ENCODE measurements around the gene WDFY4.

WDFY4 gene

DNA sequence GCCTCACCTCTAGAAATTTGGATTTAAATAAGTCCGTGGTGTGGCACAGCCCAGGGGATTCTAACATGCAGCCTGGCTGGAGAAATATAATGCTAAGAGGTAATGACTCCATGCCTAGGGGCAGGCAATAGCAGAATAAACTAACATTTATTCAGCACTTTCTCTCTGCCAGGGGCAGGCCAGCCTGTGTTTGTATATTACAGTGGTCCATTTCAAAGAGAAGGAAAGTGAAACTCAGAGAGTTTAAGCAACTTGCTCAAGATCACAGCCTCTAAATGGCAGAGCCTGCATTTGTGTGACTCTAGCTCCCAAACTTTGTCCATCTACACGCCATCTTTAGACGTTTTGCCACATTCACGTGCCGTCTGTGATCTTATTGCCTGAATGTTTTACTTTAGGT lies 261.7 kb downstream of the WDFY4 start:
- no peak for TF ChIP-seq Cebpa-rat (IDR thresholded peaks at IDR 0.05)
- no peaks in the 10 kb centered on the region for H4K20me1 ChIP-seq
- no peak overlapping the region for H3K27ac ChIP-seq
- no peak overlapping the region for H3K4me2 ChIP-seq
- no peak overlapping the region for H3K9ac ChIP-seq
- H3K9me3 ChIP-seq = no peaks in the 10 kb centered on the region
- H3K36me3 ChIP-seq = no peaks in the 10 kb centered on the region
- no peaks in the 10 kb centered on the region for H3K4me1 ChIP-seq
- no peaks in the 10 kb centered on the region for H3K27me3 ChIP-seq
- no peak overlapping the region for H3K4me3 ChIP-seq

DNA sequence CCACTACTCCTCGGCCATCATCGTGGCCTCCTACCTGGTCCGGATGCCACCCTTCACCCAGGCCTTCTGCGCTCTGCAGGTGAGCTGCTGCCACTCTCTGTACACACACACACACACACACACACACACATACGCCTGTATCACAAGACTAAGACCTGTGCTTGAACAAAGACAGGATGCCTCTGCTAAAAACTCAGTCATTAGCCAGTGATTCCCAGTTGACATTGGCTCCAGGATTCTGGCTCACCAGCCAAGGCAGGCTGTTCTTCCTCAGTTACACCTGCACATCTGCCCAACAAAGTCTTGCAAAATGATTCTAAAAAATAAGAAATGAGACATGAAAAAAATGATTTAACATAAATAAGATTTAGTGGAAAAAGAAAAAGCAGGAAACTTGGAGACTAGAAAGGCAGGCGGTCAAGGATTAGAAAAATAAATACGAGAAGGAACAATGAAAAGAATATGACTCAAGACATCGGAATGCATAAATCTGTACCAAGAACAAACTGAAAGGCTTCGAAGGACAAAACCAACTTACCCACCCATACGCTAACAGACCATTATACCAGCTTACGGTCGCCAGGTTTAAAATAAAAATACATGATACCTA lies 262.3 kb downstream of the WDFY4 start:
- Histone ChIP-seq H3K4me1 (no peaks in the 10 kb centered on the region), H3K9me3 (no peaks in the 10 kb centered on the region), H3K27ac (no peak overlapping the region), H4K20me1 (no peaks in the 10 kb centered on the region), H3K9ac (no peak overlapping the region), H3K4me2 (no peak overlapping the region), H3K4me3 (no peak overlapping the region), H3K27me3 (no peaks in the 10 kb centered on the region), H3K36me3 (no peaks in the 10 kb centered on the region)
- no peak for TF ChIP-seq Cebpa-rat (IDR thresholded peaks at IDR 0.05)

DNA sequence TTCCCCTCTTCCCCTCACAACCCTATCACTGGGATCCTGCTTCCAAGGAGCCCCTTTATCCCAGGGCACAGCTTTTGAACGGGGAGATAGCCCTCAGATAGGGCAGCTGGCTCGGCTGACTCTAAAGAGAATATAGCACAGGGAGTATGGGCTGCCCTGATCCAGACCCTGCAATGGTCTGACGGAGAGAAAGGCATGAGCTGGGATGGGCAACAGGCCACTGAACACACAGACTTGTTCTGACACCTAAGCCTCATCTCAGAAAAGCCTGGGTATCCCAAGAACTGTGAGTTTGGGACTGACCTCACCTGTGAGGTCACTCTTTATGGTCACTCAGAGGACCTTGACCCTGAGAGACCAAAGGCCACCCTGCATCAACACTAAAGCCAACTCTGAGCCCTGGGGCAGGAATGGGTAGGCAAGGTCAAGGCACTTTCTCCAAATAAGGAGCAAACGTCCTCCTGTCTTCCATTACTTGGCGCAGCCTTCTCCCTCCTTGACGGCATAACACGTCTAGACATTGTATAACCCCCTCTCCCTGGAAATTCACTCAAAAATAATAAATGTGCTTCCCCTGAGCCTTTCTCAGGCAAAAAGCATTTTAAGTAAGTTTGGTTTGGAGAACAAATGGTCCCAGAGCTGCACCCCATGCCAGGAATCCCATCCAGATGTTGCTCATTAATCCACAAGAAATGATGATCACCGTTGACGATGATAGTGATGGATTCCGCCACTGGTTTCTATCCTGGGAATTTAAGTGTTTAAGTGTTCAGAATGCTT lies 263.2 kb downstream of the WDFY4 start:
- H4K20me1 ChIP-seq = no peaks in the 10 kb centered on the region
- H3K4me3 ChIP-seq = no peak overlapping the region
- H3K4me2 ChIP-seq = no peak overlapping the region
- no peak overlapping the region for H3K9ac ChIP-seq
- no peaks in the 10 kb centered on the region for H3K36me3 ChIP-seq
- H3K9me3 ChIP-seq = no peaks in the 10 kb centered on the region
- no peak overlapping the region for H3K27ac ChIP-seq
- no peaks in the 10 kb centered on the region for H3K4me1 ChIP-seq
- no peak for TF ChIP-seq Cebpa-rat (IDR thresholded peaks at IDR 0.05)
- no peaks in the 10 kb centered on the region for H3K27me3 ChIP-seq

DNA sequence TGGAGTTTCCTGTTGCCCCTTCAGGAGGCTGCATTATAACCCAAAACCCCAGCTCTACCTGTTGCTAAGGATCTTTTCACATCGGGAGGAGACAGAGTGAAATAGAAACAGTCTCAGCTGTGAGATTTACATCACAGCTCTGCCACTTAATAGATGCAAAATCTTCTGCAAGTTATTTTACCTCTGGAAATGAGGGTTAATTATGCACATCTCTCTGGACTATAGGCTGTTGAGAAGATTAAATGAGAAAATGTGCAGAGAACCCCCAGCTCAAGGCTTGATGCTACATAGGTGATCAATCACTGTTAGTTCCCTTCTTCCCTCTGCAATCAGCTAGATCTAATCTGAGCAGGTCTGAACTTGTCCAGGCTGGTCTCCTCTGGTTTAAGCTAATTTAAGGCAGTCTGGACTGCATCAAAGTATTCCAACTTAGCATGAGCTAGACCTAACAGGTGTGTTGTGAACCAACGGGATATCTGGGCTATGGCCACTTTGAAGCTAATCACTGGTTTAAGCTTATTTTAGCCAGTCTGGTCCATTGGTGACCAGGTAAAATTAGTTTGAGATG lies 263.9 kb downstream of the WDFY4 start:
- Histone ChIP-seq H3K27me3 (no peaks in the 10 kb centered on the region), H3K36me3 (no peaks in the 10 kb centered on the region), H3K4me2 (no peak overlapping the region), H3K4me3 (no peak overlapping the region), H3K9ac (no peak overlapping the region), H3K27ac (no peak overlapping the region), H3K9me3 (no peaks in the 10 kb centered on the region), H4K20me1 (no peaks in the 10 kb centered on the region), H3K4me1 (no peaks in the 10 kb centered on the region)
- no peak for TF ChIP-seq Cebpa-rat (IDR thresholded peaks at IDR 0.05)

DNA sequence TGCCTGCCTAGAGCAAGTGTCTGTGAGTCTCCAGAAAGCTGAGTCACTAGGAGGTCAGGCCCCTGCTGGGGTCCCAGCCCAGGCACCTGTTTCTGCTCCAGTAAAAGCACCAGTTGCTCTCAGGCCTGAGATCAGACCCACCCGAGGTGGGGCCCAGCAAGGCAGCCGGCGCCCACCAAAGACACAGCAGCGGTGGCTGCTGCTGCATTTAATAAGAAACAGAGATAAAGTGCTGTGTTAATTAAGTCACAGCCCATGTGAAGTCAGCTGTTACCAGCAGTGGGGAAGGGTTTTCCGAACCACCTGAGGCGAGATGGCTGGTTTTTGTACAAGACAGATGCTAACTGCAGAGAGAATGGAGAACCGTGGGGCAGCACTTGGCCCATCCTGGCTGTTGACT lies 267.0 kb downstream of the WDFY4 start:
- Histone ChIP-seq H3K27ac (no peak overlapping the region), H3K27me3 (no peaks in the 10 kb centered on the region), H4K20me1 (no peaks in the 10 kb centered on the region), H3K9ac (no peak overlapping the region), H3K4me1 (no peaks in the 10 kb centered on the region), H3K4me2 (no peak overlapping the region), H3K36me3 (no peaks in the 10 kb centered on the region), H3K4me3 (no peak overlapping the region), H3K9me3 (no peaks in the 10 kb centered on the region)
- TF ChIP-seq Cebpa-rat (IDR thresholded peaks at IDR 0.05) = no peak

DNA sequence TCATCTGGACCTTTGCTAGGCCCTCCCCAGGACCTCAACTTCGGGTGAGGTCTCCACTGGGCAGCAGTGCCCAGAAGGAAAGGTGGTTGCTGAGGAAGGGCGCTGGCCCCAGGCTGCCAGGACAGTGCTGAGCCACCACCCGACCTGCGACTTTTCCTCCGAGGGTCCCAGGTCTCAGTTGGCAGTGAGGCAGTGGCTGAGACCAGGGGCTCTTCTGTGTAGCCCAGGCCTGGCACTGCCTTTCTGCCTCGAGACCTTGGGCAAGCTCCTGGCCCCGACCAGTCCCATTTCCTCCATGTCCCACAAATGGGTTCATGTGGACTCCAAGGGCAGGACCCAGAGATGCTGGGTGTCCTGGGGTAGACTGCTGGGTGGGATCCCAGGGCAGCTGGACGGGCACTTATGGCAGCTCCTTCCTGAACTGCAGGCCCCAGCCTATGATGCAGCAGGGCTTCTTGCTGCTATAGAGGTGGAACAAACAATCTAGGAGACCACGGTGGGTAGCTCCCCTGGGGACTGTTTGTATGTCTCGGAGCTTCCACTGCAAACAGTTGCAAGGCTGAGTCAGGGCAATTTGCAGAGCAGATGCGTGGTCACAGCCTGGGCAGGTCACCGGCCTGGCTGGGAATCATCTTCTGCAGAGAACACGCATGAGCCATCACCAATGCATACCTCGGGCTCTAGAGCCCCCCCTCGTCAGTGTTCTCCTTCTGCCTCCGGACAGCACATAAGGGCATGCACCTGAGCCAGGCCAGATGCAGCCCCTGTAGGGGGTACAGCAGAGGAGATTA lies 272.9 kb downstream of the WDFY4 start:
- H3K4me1 ChIP-seq = 0 out of 2 replicates have a peak, but pooled peaks cover 5% of the 10 kb centered on the region
- no peak overlapping the region for H3K4me2 ChIP-seq
- H3K4me3 ChIP-seq = no peak overlapping the region
- H3K9me3 ChIP-seq = no peaks in the 10 kb centered on the region
- no peak overlapping the region for H3K9ac ChIP-seq
- no peak for TF ChIP-seq Cebpa-rat (IDR thresholded peaks at IDR 0.05)
- no peaks in the 10 kb centered on the region for H3K36me3 ChIP-seq
- H3K27me3 ChIP-seq = no peaks in the 10 kb centered on the region
- no peak overlapping the region for H3K27ac ChIP-seq
- no peaks in the 10 kb centered on the region for H4K20me1 ChIP-seq

DNA sequence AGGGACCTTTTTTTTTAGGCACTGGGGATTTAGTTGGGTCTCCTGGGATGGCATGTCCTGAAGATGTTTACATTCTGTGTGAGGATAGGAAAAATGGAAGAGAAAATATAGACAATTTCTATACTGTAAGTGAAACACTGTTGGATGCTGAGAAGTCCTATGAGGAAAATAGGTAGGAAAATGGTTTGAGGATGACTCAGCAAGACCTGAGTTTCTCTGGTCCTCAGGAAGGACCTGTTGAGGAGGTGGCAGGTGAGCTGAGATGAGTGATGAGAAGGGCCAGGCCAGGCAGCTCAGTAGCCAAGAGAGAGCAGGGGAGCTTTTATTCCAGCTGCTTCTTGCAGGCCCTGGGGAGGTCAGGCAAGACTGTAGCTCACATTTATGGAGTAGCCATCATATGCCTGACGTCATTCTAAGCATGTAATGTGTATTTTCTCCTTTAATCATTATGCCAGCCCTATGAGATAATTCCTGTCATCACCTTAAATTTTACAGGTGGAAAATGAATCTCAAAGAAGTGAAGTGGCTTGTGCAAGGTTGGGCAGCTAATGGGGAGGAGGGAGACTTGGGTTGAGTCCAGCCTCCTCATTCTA lies 274.0 kb downstream of the WDFY4 start:
- Histone ChIP-seq H3K4me2 (no peak overlapping the region), H3K4me1 (0 out of 2 replicates have a peak, but pooled peaks cover 5% of the 10 kb centered on the region), H4K20me1 (no peaks in the 10 kb centered on the region), H3K27me3 (no peaks in the 10 kb centered on the region), H3K27ac (no peak overlapping the region), H3K9me3 (no peaks in the 10 kb centered on the region), H3K36me3 (no peaks in the 10 kb centered on the region), H3K4me3 (no peak overlapping the region), H3K9ac (no peak overlapping the region)
- no peak for TF ChIP-seq Cebpa-rat (IDR thresholded peaks at IDR 0.05)

DNA sequence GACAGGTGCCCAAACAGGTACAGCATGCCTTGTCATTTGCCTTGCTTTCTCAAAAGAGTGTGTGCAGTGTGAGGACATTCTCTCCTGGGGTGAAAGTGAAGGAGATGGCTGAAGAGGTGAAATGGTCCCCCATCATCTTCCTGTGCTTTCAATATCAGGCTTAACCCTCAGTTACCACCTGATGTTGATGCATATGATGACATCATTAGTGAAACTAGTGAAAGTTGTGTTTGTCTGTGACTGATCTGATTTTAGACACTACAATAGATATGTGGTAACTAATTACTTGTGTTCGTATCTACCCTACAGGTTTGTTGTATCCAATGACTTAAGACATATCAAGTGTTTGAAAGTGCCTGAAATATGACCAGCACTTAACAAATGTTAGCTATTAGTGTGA lies 279.4 kb downstream of the WDFY4 start:
- no peaks in the 10 kb centered on the region for H3K4me1 ChIP-seq
- H3K27ac ChIP-seq = no peak overlapping the region
- H3K36me3 ChIP-seq = no peaks in the 10 kb centered on the region
- no peak overlapping the region for H3K4me3 ChIP-seq
- H4K20me1 ChIP-seq = no peaks in the 10 kb centered on the region
- no peaks in the 10 kb centered on the region for H3K9me3 ChIP-seq
- no peak overlapping the region for H3K4me2 ChIP-seq
- no peak for TF ChIP-seq Cebpa-rat (IDR thresholded peaks at IDR 0.05)
- H3K9ac ChIP-seq = no peak overlapping the region
- H3K27me3 ChIP-seq = no peaks in the 10 kb centered on the region

DNA sequence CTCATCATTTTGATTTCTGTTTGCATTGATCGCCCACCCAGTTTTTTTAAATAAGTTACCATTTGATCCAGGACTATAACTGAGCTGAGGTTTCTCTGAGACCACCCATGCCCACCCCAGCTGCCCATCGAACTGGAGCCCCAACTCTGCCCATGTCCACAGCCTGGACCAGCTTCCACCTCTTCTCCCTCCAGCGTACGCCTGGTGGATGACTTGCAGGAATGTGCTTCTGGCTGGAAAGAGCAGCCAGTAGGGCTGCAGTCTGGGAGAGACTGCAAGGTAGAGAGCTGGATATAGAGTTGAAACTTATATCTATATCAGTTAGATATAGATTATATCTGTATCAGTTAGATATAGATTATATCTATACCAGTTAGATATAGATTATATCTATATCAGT lies 280.8 kb downstream of the WDFY4 start:
- no peak overlapping the region for H3K4me2 ChIP-seq
- peaks cover 5% of the 10 kb centered on the region; the same call in 1 of the 2 replicates for H3K36me3 ChIP-seq
- no peaks in the 10 kb centered on the region for H3K9me3 ChIP-seq
- H3K9ac ChIP-seq = no peak overlapping the region
- H3K27me3 ChIP-seq = no peaks in the 10 kb centered on the region
- H3K4me1 ChIP-seq = no peaks in the 10 kb centered on the region
- H3K4me3 ChIP-seq = no peak overlapping the region
- H4K20me1 ChIP-seq = no peaks in the 10 kb centered on the region
- no peak overlapping the region for H3K27ac ChIP-seq
- TF ChIP-seq Cebpa-rat (IDR thresholded peaks at IDR 0.05) = no peak

Data from BLaER1 (cell line).